K562 (cell line): Measurements from ENCODE around the gene TMTC2. TPM values are rescaled to one million over a fixed set of nuclear protein-coding genes. Genes with fewer than 3 reads are reported as not detected.

ENCODE experiments used
- ATAC-seq: fragments of 200-7000 bp; cut with Tn5 transposase; 3 replicates; pipeline ENCODE4 v1.9.1; 2020; ENCODE audit warnings: moderate library complexity
- BruUV-seq: library from RNA; stranded (reverse); fragments of 400-500 nt; replicated peaks from 2 replicates; lab custom pipeline; 2021; lab: Mats Ljungman, UMichigan
- CTCF ChIA-PET: fragments of 300-600 bp; formaldehyde crosslinking; extraction: SDS; loops from one replicate; lab custom pipeline; 2021; ENCODE audit warnings: low intra/inter-chr PET ratio; lab: Yijun Ruan, JAX
- POLR2A ChIA-PET: fragments of 300-600, 350-650 bp; sonication (Branson Sonifier 250); formaldehyde crosslinking; extraction: SDS; loops from one replicate; lab custom pipeline; 2021; ENCODE audit warnings: antibody characterized with exemption, inconsistent platforms; lab: Yijun Ruan, JAX
- DNase-seq, 4 experiments: peaks; one replicate each; pipeline versions ENCODE4 v3.0.0 to v3.0.0-alpha.2; 2011 to 2018; ENCODE audit warnings: low spot score in 3 of 4, mixed read lengths in 3 of 4; ENCODE audit errors: extremely low read depth in 1 of 4
- FAIRE-seq: peaks from 2 replicates; lab custom pipeline; 2011; peaks lifted over from hg19 to GRCh38; lab: Jason Lieb, UNC
- H2AFZ ChIP-seq: 2 replicates; pipeline ENCODE4 v1.6.0; 2011; ENCODE audit warnings: low read depth, low read length, control low read depth, inconsistent platforms
- H3K27ac ChIP-seq: fragments of 200-600 bp; 3 replicates; pipeline ENCODE4 v1.8.0; 2011; ENCODE audit warnings: low read depth, mild to moderate bottlenecking, control low read depth, inconsistent platforms, low read length, moderate library complexity, mixed read lengths; ENCODE audit errors: extremely low read depth
- H3K27me3 ChIP-seq, 2 experiments: fragments of 300-600 bp in 1 of 2; 2 replicates in 1 of 2; 3 replicates in 1 of 2; pipeline versions ENCODE4 v1.6.0 to v1.8.0; 2011; ENCODE audit warnings: inconsistent platforms in 2 of 2, low read length in 2 of 2, mild to moderate bottlenecking in 1 of 2, mixed read lengths in 1 of 2, moderate library complexity in 1 of 2; ENCODE audit not compliant: control insufficient read depth in 2 of 2, insufficient read depth in 2 of 2
- H3K36me3 ChIP-seq: fragments of 300-600 bp; 3 replicates; pipeline ENCODE4 v1.8.0; 2011; ENCODE audit warnings: mild to moderate bottlenecking, low read length, inconsistent platforms; ENCODE audit not compliant: control insufficient read depth, insufficient read depth
- H3K4me1 ChIP-seq, 2 experiments: fragments of 200-600 bp in 1 of 2; replicated peaks in 1 of 2; 2 replicates in 1 of 2; 3 replicates in 1 of 2; pipeline versions ENCODE4 v1.5.1 to v1.8.0; 2011; ENCODE audit warnings: inconsistent platforms in 2 of 2, low read length in 2 of 2, mild to moderate bottlenecking in 1 of 2, mixed read lengths in 1 of 2, moderate library complexity in 1 of 2; ENCODE audit not compliant: control insufficient read depth in 2 of 2, insufficient read depth in 2 of 2
- H3K4me2 ChIP-seq: 2 replicates; pipeline ENCODE4 v1.6.1; 2011; ENCODE audit warnings: low read length, control low read depth, inconsistent platforms, mixed read lengths; ENCODE audit not compliant: insufficient read depth
- H3K4me3 ChIP-seq: fragments of 200-600 bp; sonication (generic), shearing (Covaris generic); 2 replicates; pipeline ENCODE4 v1.5.1; 2016; ENCODE audit warnings: control low read depth, inconsistent platforms
- H3K79me2 ChIP-seq: fragments of 200-600 bp; 3 replicates; pipeline ENCODE4 v1.8.0; 2011; ENCODE audit warnings: low read length, inconsistent platforms; ENCODE audit not compliant: control insufficient read depth, insufficient read depth
- H3K9ac ChIP-seq, 2 experiments: 2 replicates each; pipeline versions ENCODE4 v1.6.0 to v1.6.1; 2011; ENCODE audit warnings: low read depth in 2 of 2, low read length in 2 of 2, control low read depth in 1 of 2, inconsistent platforms in 1 of 2, mild to moderate bottlenecking in 1 of 2, mixed read lengths in 1 of 2; ENCODE audit not compliant: insufficient read depth in 1 of 2
- H3K9me1 ChIP-seq: one replicate; pipeline ENCODE4 v1.6.0; 2011; ENCODE audit warnings: inconsistent platforms, mild to moderate bottlenecking, low read length, moderate library complexity; ENCODE audit not compliant: control insufficient read depth, insufficient read depth
- H3K9me3 ChIP-seq: replicated peaks from 2 replicates; pipeline ENCODE4 v1.5.1; 2011; ENCODE audit warnings: low read depth, low read length, inconsistent platforms; ENCODE audit not compliant: control insufficient read depth, insufficient read depth
- H4K20me1 ChIP-seq: replicated peaks from 2 replicates; pipeline ENCODE4 v1.6.1; 2011; ENCODE audit warnings: low read length, inconsistent platforms, mixed read lengths; ENCODE audit not compliant: control insufficient read depth, insufficient read depth
- ARHGAP35 ChIP-seq: fragments of 450-650 bp; IDR thresholded peaks from 2 replicates; pipeline ENCODE4 v1.6.1; 2018; ENCODE audit not compliant: partially characterized antibody
- C11orf30 ChIP-seq: fragments of 450-650 bp; IDR thresholded peaks from 2 replicates; pipeline ENCODE4 v1.6.1; 2016; ENCODE audit warnings: low read depth, mild to moderate bottlenecking
- CBX2 ChIP-seq: fragments of 200-600 bp; sonication (generic); IDR thresholded peaks from one replicate; pipeline ENCODE4 v1.6.1; 2012; ENCODE audit warnings: mild to moderate bottlenecking, low read length, inconsistent platforms; ENCODE audit not compliant: insufficient read depth, poor library complexity, severe bottlenecking
- CHD2 ChIP-seq: IDR thresholded peaks from 2 replicates; pipeline ENCODE4 v1.6.1; 2011; ENCODE audit warnings: low read depth, low read length
- FOXK1 ChIP-seq: sonication (generic); formaldehyde crosslinking; IDR thresholded peaks from 2 replicates; pipeline ENCODE4 v1.8.0; 2022; ENCODE audit warnings: missing genetic modification reagents, mild to moderate bottlenecking, borderline replicate concordance
- GTF2A2 ChIP-seq: IDR thresholded peaks from 2 replicates; pipeline ENCODE4 v1.6.1; 2016; ENCODE audit warnings: mild to moderate bottlenecking, missing genetic modification characterization, missing compliant biosample characterization
- KAT8 ChIP-seq: fragments of 450-650 bp; IDR thresholded peaks from 2 replicates; pipeline ENCODE4 v1.6.1; 2016; ENCODE audit warnings: low read depth, mild to moderate bottlenecking
- NFRKB ChIP-seq: fragments of 450-650 bp; IDR thresholded peaks from 2 replicates; pipeline ENCODE4 v1.6.1; 2016; ENCODE audit warnings: low read depth
- OTX1 ChIP-seq: fragments of 450-650 bp; formaldehyde crosslinking; IDR thresholded peaks from 2 replicates; pipeline ENCODE4 v1.4.0; 2022; ENCODE audit warnings: mild to moderate bottlenecking
- PTBP1 ChIP-seq: fragments of 200-400 bp; formaldehyde crosslinking; IDR thresholded peaks from 2 replicates; pipeline ENCODE4 v1.6.1; 2017; ENCODE audit warnings: low read depth, low read length
- PYGO2 ChIP-seq: fragments of 450-650 bp; IDR thresholded peaks from 2 replicates; pipeline ENCODE4 v1.6.1; 2016; ENCODE audit warnings: mild to moderate bottlenecking, missing genetic modification characterization, moderate library complexity, missing compliant biosample characterization
- RBM39 ChIP-seq: fragments of 200-400 bp; formaldehyde crosslinking; optimal IDR thresholded peaks from 2 replicates; pipeline ENCODE3; 2018; ENCODE audit warnings: low read depth, low read length
- RFX5 ChIP-seq: IDR thresholded peaks from 2 replicates; pipeline ENCODE4 v1.6.1; 2011; ENCODE audit warnings: low read depth, mild to moderate bottlenecking, improper control_type of control experiment, low read length
- RHOXF2B ChIP-seq: fragments of 250-450 bp; sonication (Bioruptor Pico); conservative IDR thresholded peaks from 2 replicates; pipeline ENCODE4 v1.5.1; 2021
- SPI1 ChIP-seq: IDR thresholded peaks from 2 replicates; pipeline ENCODE4 v1.6.1; 2011; ENCODE audit warnings: low read depth, low read length, control low read depth, borderline replicate concordance
- ZNF24 ChIP-seq: fragments of 450-650 bp; IDR thresholded peaks from 2 replicates; pipeline ENCODE4 v1.6.1; 2016
- WGBS: fragments of 100-300 bp; shearing (Covaris generic); methylation state at CpG from one replicate; pipeline ENCODE4 v1.1.6; 2016; ENCODE audit warnings: low coverage, mixed read lengths; ENCODE audit not compliant: insufficient coverage; ENCODE audit errors: missing lambda C conversion rate; 5-methylcytosine and 5-hydroxymethylcytosine counted together
- in situ Hi-C: fragments of 300-500 bp; cut with MboI; formaldehyde crosslinking; loops from 4 replicates; pipeline ENCODE4 v1.15.0; 2018; ENCODE audit warnings: inconsistent platforms, mixed read lengths
- intact Hi-C: fragments of 100-400 bp; cut with micrococcal nuclease; formaldehyde crosslinking; loops from 2 replicates; pipeline ENCODE4 v1.14.2; 2022
- polyA plus RNA-seq, 8 experiments: library from polyadenylated mRNA; depleted of rRNA in 4 of 8; stranded (reverse) in 5 of 8; unstranded in 3 of 8; fragments of >200 nt; fragmentation: Nextera tagmentation in 2 of 8; fragmentation: Illumina TruSeq in 1 of 8; extraction: Ambion mirVana in 2 of 8; extraction: Trizol in 1 of 8; gene quantifications; 2 replicates each; pipeline versions ENCODE4 v1.2.1 to v1.2.3, GENCODE V29; 2011 to 2014; ENCODE audit warnings: inconsistent platforms in 1 of 8, missing spikeins in 1 of 8
- total RNA-seq, 7 experiments: library from RNA; depleted of rRNA in 6 of 7; stranded (reverse); fragments of >200 nt in 6 of 7; fragmentation: Illumina TruSeq in 2 of 7; extraction: Trizol in 2 of 7; gene quantifications; 2 replicates each; pipeline versions ENCODE4 v1.2.1 to v1.2.3, GENCODE V29; 2011 to 2021; ENCODE audit warnings: low replicate concordance in 1 of 7
- TF ChIP-seq, protein P1 (sequence below): fragments of 250-450 bp; sonication (Bioruptor Pico); IDR thresholded peaks from 2 replicates; pipeline ENCODE4 v1.8.0; 2021; ENCODE audit warnings: moderate library complexity, mild to moderate bottlenecking, inconsistent platforms
- TF ChIP-seq, protein P2 (sequence below): IDR thresholded peaks from 2 replicates; pipeline ENCODE4 v1.6.1; 2011; ENCODE audit not compliant: insufficient read length; ENCODE audit errors: extremely low read depth
- TF ChIP-seq, protein P3 (sequence below): sonication (generic); formaldehyde crosslinking; IDR thresholded peaks from 2 replicates; pipeline ENCODE4 v1.8.1; 2023; ENCODE audit warnings: mild to moderate bottlenecking, missing genetic modification reagents

The TMTC2 gene
- total and polyA plus RNA-seq, 9 of the 15 experiments (the other 6 are each of a cell fraction or from before 2014, with no cell fraction given), result 0.29 to 1.1 (median 0.55) TPM

GRCh38 chr12:82862069-82862841 is 175.5 kb downstream of the TMTC2 start (continued):
- TF ChIP-seq RHOXF2B (no peak), CHD2 (no peak), ARHGAP35 (no peak), FOXK1 (CRISPR knock-in tag) (no peak), PYGO2 (tag) (no peak)
- TF ChIP-seq, protein P1, sequence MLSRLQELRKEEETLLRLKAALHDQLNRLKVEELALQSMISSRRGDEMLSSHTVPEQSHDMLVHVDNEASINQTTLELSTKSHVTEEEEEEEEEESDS, result no peak

DNA sequence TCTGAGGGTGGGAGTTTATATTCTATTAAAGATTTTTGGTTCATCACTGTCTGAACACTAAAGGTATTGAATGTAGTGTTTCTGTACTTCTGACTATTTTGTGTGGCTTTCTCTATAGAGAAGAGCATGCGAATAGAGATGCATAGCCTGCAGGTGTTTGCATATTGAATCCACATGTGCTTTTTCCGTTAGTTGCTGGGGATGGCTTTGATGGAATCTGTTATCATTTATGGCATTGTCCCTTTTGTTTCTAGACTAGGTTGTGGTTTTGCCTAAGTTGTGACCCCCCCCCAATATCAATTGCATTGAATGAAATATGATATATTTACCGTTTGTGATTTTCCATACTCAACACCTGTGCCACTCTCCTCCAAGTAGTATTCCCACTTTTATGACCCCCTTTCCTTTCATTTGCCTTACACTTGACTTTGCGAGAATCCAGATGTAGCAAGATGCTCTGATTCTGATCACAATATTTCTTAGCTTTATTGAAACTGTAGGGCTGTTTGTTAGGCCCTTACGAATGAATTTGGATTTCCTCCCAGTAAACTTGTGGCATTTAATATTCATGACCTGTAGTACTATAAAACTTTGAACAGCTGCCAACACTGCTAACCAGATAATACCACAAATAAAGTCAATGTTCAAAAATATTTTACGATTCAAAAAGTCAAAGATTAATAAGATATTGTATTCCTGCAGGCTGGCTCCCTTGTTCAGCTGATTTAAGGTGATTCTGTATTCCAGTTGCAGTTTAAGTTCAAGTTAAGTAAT is 176.4 kb downstream of the TMTC2 start:
- no peaks in the 10 kb centered on the region for H3K9me3 ChIP-seq
- H4K20me1 ChIP-seq, result no peaks in the 10 kb centered on the region
- in situ Hi-C loops (no loop called here), intact Hi-C loops (no loop called here)
- no peak for ATAC-seq
- no peak for FAIRE-seq
- no peaks in the 10 kb centered on the region for H3K9me1 ChIP-seq
- H3K4me1 ChIP-seq, result no peaks in the 10 kb centered on the region
- H3K4me2 ChIP-seq, result no peak overlapping the region
- ChIA-PET POLR2A (no interaction called here), CTCF (no interaction called here)
- no peak for DNase-seq
- no peak overlapping the region for H3K27ac ChIP-seq
- no peak overlapping the region for H2AFZ ChIP-seq
- H3K36me3 ChIP-seq, result no peaks in the 10 kb centered on the region
- no TSS peak for BruUV-seq
- 2% methylated on average over 6 of the region's 6 CpGs for whole genome bisulfite sequencing
- no peak overlapping the region for H3K9ac ChIP-seq
- H3K4me3 ChIP-seq, result no peak overlapping the region
- no peaks in the 10 kb centered on the region for H3K27me3 ChIP-seq
- no peaks in the 10 kb centered on the region for H3K79me2 ChIP-seq
- TF ChIP-seq ZNF24 (no peak), NFRKB (no peak), RFX5 (no peak), SPI1 (no peak), CBX2 (no peak), KAT8 (no peak), PTBP1 (no peak), RBM39 (no peak), OTX1 (CRISPR knock-in tag) (no peak), C11orf30 (no peak), GTF2A2 (no peak)
- TF ChIP-seq, protein P2, sequence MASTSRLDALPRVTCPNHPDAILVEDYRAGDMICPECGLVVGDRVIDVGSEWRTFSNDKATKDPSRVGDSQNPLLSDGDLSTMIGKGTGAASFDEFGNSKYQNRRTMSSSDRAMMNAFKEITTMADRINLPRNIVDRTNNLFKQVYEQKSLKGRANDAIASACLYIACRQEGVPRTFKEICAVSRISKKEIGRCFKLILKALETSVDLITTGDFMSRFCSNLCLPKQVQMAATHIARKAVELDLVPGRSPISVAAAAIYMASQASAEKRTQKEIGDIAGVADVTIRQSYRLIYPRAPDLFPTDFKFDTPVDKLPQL, result no peak
- TF ChIP-seq, protein P3, sequence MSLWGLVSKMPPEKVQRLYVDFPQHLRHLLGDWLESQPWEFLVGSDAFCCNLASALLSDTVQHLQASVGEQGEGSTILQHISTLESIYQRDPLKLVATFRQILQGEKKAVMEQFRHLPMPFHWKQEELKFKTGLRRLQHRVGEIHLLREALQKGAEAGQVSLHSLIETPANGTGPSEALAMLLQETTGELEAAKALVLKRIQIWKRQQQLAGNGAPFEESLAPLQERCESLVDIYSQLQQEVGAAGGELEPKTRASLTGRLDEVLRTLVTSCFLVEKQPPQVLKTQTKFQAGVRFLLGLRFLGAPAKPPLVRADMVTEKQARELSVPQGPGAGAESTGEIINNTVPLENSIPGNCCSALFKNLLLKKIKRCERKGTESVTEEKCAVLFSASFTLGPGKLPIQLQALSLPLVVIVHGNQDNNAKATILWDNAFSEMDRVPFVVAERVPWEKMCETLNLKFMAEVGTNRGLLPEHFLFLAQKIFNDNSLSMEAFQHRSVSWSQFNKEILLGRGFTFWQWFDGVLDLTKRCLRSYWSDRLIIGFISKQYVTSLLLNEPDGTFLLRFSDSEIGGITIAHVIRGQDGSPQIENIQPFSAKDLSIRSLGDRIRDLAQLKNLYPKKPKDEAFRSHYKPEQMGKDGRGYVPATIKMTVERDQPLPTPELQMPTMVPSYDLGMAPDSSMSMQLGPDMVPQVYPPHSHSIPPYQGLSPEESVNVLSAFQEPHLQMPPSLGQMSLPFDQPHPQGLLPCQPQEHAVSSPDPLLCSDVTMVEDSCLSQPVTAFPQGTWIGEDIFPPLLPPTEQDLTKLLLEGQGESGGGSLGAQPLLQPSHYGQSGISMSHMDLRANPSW (CRISPR knock-in tag), result no peak
